ENCODE results near the gene NUDT13. TPM values are rescaled to one million over a fixed set of nuclear protein-coding genes. Genes with fewer than 3 reads are reported as not detected.
"Not testable (repeated sequence)": the region's sequence is repeated elsewhere in the genome, so short reads cannot be mapped to it uniquely, and the experiment has no call there.

NUDT13 gene
- total RNA-seq, 6 experiments from 2014 or later: 1.3 to 2.3 (median 2.1) TPM

GRCh38 chr10:73134727-73135126 is 24.5 kb downstream of the NUDT13 start:
- H3K4me3 Mint-ChIP-seq: no peak overlapping the region
- no peak overlapping the region for H3K27ac Mint-ChIP-seq
- no peak for DNase-seq
- no peak for TF ChIP-seq CTCF (IDR thresholded peaks at IDR 0.05)
- H3K27me3 Mint-ChIP-seq (ENCODE audit: insufficient read depth): no peaks in the 10 kb centered on the region
- H3K9me3 Mint-ChIP-seq: no peaks in the 10 kb centered on the region
- H3K36me3 Mint-ChIP-seq (ENCODE audit: low read depth): peaks cover 50% of the 10 kb centered on the region
- H3K4me1 Mint-ChIP-seq (ENCODE audit: low read depth): peaks cover 24% of the 10 kb centered on the region

DNA sequence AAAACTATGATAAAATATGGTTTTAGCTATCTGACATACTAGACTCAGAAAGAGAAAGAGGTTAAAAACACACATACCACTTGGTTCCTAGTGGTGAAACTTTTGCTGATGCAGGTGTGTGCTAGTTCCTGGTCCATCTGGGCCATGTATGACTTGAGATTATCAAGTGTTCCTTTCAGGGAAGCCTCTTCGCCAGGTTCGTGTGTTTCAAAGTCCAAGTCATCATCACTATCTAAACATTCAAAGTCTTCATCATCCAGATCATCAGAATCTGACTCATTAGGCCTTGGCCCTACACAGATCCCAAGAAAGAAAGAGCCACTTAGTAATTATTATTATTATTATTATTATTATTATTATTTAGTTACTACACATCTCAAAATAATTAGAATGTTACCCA is 26.4 kb downstream of the NUDT13 start:
- peaks cover 14% of the 10 kb centered on the region for H3K4me1 Mint-ChIP-seq (ENCODE audit: low read depth)
- TF ChIP-seq CTCF (IDR thresholded peaks at IDR 0.05): no peak
- H3K36me3 Mint-ChIP-seq (ENCODE audit: low read depth): peaks cover 47% of the 10 kb centered on the region
- DNase-seq: no peak
- peak overlapping the region; percentile 77 for H3K27ac Mint-ChIP-seq
- H3K27me3 Mint-ChIP-seq (ENCODE audit: insufficient read depth): no peaks in the 10 kb centered on the region
- no peak overlapping the region for H3K4me3 Mint-ChIP-seq
- no peaks in the 10 kb centered on the region for H3K9me3 Mint-ChIP-seq

- no peak for TF ChIP-seq CTCF (IDR thresholded peaks at IDR 0.05)
- Mint-ChIP-seq H3K4me1 (ENCODE audit: low read depth) (peaks cover 6% of the 10 kb centered on the region), H3K27me3 (ENCODE audit: insufficient read depth) (no peaks in the 10 kb centered on the region), H3K4me3 (no peak overlapping the region), H3K36me3 (ENCODE audit: low read depth) (peaks cover 37% of the 10 kb centered on the region), H3K27ac (no peak overlapping the region; the same call in 1 of the 2 replicates), H3K9me3 (no peaks in the 10 kb centered on the region)
- no peak for DNase-seq
Observed at GRCh38 chr10:73139251-73139650, 29.0 kb downstream of the NUDT13 start.

- Mint-ChIP-seq H3K4me1 (ENCODE audit: low read depth) (peaks cover 3% of the 10 kb centered on the region), H3K9me3 (no peaks in the 10 kb centered on the region), H3K36me3 (ENCODE audit: low read depth) (peaks cover 34% of the 10 kb centered on the region), H3K4me3 (no peak overlapping the region), H3K27ac (no peak overlapping the region), H3K27me3 (ENCODE audit: insufficient read depth) (no peaks in the 10 kb centered on the region)
- no peak for TF ChIP-seq CTCF (IDR thresholded peaks at IDR 0.05)
- no peak for DNase-seq
Observed at GRCh38 chr10:73141603-73142002, 31.3 kb downstream of the NUDT13 start.

- not testable (repeated sequence) for H3K4me3 Mint-ChIP-seq; DNase-seq; H3K9me3 Mint-ChIP-seq; H3K27me3 Mint-ChIP-seq (ENCODE audit: insufficient read depth); H3K4me1 Mint-ChIP-seq (ENCODE audit: low read depth); H3K27ac Mint-ChIP-seq
- H3K36me3 Mint-ChIP-seq (ENCODE audit: low read depth): peaks cover 42% of the 10 kb centered on the region
Observed at GRCh38 chr10:73150633-73151413, 40.6 kb downstream of the NUDT13 start.

DNA sequence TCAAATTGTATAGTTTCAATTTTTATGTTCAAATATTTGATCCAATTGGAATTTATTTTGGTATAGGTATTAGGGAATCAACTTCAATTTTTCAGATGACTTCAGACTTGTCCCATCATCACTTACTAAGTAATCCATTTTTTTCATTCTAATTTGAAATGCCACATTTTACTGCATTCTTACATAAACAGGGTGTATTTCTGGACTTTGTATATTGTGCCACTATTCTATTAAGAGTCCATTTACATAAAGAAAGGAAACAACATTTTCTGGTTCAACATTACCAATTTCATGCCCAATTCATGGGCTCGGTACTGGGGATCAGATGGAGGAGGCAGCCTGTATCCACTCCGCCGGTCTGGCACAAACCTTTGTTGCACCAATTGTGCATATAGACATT is 41.8 kb downstream of the NUDT13 start:
- no peaks in the 10 kb centered on the region for H3K4me1 Mint-ChIP-seq (ENCODE audit: low read depth)
- no peak overlapping the region for H3K27ac Mint-ChIP-seq
- peaks cover 42% of the 10 kb centered on the region for H3K36me3 Mint-ChIP-seq (ENCODE audit: low read depth)
- no peak for TF ChIP-seq CTCF (IDR thresholded peaks at IDR 0.05)
- no peaks in the 10 kb centered on the region for H3K27me3 Mint-ChIP-seq (ENCODE audit: insufficient read depth)
- no peak overlapping the region for H3K4me3 Mint-ChIP-seq
- H3K9me3 Mint-ChIP-seq: no peaks in the 10 kb centered on the region
- DNase-seq: no peak
